ENCODE results near the gene TBCB.

- TF ChIP-seq CTCF (IDR thresholded peaks at IDR 0.05) (no peak), POLR2A (IDR thresholded peaks at IDR 0.05) (no peak)
Measured at GRCh38 chr19:36125557-36125956, 10.3 kb downstream of the TBCB start.
